Bronchial epithelial cell (primary cell): ENCODE data around the gene KCNG4. TPM values are rescaled to one million over a fixed set of nuclear protein-coding genes. Genes with fewer than 3 reads are reported as not detected.

ENCODE experiments used
- DNase-seq: peaks from one replicate; pipeline ENCODE4 v3.0.0-alpha.2; 2010; ENCODE audit warnings: low read depth
- FAIRE-seq: peaks from 2 replicates; lab custom pipeline; 2011; peaks lifted over from hg19 to GRCh38; lab: Jason Lieb, UNC
- H3K27me3 ChIP-seq: 2 replicates; pipeline ENCODE4 v1.5.1; 2011; ENCODE audit warnings: low read length; ENCODE audit not compliant: control insufficient read depth, insufficient read depth
- H3K36me3 ChIP-seq: 2 replicates; pipeline ENCODE4 v1.5.1; 2011; ENCODE audit warnings: low read length; ENCODE audit not compliant: control insufficient read depth, insufficient read depth
- H3K4me3 ChIP-seq: 2 replicates; pipeline ENCODE4 v1.5.1; 2011; ENCODE audit warnings: mild to moderate bottlenecking, low read depth, low read length, control low read depth
- total RNA-seq: library from RNA; depleted of rRNA; stranded (reverse); fragments of >200 nt; gene quantifications from 2 replicates; pipeline ENCODE4 v1.2.1, GENCODE V29; 2014
- TF ChIP-seq, protein P1 (sequence below): IDR thresholded peaks from 2 replicates; pipeline ENCODE4 v1.5.1; 2011; ENCODE audit warnings: mild to moderate bottlenecking, moderate library complexity, low read length, control low read depth, inconsistent platforms; ENCODE audit not compliant: insufficient read depth, severe bottlenecking

KCNG4 gene
- total RNA-seq, 1 donor from 2014 or later = not detected

DNA sequence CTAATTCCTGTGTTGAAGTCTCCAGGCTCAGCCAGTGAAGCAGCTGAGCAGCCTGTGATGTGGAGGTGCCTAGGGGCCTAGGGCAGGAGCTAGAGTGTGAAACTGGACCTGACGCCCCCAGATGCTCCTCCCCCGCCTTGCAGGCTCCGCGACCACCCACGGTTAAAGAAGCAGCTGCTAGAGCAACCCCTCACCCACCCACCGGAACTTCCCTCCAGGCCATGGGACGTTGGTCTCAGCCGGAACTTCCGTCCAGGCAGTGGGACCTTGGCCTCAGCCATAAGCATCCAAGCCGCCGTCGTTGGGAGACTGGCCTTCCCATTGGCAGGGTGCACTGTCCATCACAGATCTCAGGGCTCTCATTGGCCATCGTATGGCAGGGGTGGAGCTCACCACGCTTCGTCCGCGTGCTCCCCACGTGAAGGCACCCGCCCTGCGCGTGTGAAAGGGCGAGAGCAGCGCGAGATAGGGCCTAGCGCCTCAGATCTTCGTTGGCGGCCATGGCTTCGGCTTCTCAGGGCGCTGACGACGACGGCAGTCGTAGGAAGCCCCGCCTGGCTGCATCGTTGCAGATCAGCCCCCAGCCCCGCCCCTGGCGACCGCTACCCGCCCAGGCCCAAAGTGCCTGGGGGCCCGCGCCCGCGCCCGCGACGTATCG is 49.0 kb downstream of the KCNG4 start, which contains the start of gene ADAD2:
Gene ADAD2 (plus strand): TSS at position 427 of the 658 bp plus-strand sequence. CDS start 74 bp downstream, at position 501.
- no peaks in the 10 kb centered on the region for H3K27me3 ChIP-seq
- DNase-seq (no peak), FAIRE-seq (no peak)
- no peak within 1 kb of the TSS for H3K4me3 ChIP-seq
- no peaks in the 10 kb centered on the region for H3K36me3 ChIP-seq
- TF ChIP-seq, protein P1, sequence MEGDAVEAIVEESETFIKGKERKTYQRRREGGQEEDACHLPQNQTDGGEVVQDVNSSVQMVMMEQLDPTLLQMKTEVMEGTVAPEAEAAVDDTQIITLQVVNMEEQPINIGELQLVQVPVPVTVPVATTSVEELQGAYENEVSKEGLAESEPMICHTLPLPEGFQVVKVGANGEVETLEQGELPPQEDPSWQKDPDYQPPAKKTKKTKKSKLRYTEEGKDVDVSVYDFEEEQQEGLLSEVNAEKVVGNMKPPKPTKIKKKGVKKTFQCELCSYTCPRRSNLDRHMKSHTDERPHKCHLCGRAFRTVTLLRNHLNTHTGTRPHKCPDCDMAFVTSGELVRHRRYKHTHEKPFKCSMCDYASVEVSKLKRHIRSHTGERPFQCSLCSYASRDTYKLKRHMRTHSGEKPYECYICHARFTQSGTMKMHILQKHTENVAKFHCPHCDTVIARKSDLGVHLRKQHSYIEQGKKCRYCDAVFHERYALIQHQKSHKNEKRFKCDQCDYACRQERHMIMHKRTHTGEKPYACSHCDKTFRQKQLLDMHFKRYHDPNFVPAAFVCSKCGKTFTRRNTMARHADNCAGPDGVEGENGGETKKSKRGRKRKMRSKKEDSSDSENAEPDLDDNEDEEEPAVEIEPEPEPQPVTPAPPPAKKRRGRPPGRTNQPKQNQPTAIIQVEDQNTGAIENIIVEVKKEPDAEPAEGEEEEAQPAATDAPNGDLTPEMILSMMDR = no peak

DNA sequence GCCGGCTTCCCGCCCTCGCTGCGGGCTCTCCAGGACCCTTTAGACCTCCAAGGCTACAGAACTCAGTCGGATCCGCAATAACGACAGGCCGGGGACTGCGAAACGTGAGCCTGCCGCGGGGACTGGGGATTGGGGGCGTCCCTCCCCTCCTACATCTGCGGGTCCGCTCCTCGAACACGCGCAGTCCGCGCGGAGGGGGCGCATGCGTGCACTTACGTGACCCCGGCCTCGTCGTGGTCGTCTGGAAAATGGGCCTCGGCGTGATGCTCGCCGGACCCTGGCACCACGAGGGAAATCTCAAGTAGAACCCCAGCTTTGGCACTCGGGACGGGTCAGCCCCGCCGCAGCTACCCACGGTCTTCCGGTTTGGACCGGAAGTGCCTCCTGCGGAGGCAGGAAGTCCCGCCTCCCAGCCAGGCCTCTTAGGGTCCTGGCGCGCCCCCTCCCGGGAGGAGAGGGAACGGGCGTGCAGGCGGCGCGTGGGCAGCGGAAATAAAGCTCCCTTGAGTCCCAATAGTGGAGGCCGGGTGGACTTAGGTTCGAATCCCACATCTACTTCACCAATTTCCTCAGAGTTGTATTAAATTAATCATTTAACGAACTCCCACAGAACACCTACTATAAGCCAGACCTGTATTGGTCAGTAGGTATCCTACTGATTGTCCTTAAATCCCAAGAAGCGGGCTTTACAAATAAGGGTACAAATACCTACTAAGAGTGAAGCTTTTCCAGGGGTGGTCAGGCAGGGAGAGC is 53.0 kb downstream of the KCNG4 start, which contains the start of gene TAF1C:
Gene TAF1C (minus strand): TSS at position 373 of the 753 bp plus-strand sequence. CDS start 2,069 bp downstream, outside the sequence.
- peaks cover 11% of the 10 kb centered on the region for H3K36me3 ChIP-seq
- FAIRE-seq = no peak
- DNase-seq = peak; percentile 84
- TF ChIP-seq, protein P1 = peak; percentile 97
- H3K27me3 ChIP-seq = no peaks in the 10 kb centered on the region
- peak within 1 kb of the TSS; percentile 100 for H3K4me3 ChIP-seq

DNA sequence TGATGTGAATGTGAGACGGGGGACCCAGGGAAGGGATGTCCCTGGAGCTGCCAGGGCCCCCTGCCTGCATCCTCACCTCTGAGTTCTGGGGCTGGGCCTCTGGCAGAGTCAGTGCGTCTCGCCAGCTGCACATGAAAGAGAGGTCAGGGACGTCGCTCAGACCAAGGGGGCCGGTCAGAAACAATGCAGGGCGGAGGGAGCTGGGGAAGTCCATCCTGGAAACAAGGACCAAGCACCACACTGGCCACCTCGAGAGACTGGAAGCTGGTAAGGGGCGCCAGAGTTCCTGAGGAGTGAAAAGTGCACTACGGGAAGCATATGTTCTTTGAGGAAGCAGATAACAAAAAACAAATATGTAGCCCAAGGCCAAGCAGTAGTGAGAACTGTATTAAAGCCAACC is 55.0 kb downstream of the KCNG4 start:
- H3K36me3 ChIP-seq = peaks cover 17% of the 10 kb centered on the region
- no peak overlapping the region for H3K4me3 ChIP-seq
- FAIRE-seq (no peak), DNase-seq (no peak)
- TF ChIP-seq, protein P1 = no peak
- no peaks in the 10 kb centered on the region for H3K27me3 ChIP-seq

DNA sequence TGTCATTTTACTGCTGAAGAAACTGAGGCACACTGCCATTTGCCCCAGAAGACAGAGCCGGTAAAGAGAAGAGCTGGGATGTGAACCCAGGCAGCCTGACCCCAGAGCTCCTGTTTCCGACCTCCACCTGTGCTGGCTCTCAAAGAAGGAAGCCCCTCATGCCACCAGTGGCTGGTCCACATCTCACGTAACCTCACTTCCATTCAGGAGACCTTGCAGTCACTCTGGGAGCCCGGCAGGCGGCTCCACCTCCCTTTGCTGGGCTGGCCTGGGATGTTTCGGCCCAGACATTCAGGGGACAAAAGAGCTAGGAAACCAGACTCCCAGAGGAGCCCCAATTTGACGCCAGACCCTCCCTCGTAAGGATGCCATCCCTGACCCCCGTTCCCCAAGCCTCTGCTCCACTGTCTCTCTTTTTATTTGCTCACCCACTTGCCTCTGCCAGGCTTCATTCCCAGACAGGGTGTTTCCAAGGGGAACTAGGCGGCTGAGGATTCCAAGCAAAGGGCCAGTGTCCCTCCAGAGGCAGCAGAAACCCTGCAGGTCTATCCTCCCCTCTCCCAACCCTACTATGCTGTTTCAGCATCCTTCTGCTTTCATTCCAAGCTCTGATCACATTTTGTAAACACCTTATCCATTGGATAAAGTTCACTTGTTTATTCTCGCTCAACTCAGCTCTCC is 55.8 kb downstream of the KCNG4 start:
- DNase-seq = no peak
- H3K36me3 ChIP-seq = peaks cover 23% of the 10 kb centered on the region
- TF ChIP-seq, protein P1 = peak; percentile 31
- no peak for FAIRE-seq
- H3K4me3 ChIP-seq = no peak overlapping the region
- H3K27me3 ChIP-seq = no peaks in the 10 kb centered on the region

DNA sequence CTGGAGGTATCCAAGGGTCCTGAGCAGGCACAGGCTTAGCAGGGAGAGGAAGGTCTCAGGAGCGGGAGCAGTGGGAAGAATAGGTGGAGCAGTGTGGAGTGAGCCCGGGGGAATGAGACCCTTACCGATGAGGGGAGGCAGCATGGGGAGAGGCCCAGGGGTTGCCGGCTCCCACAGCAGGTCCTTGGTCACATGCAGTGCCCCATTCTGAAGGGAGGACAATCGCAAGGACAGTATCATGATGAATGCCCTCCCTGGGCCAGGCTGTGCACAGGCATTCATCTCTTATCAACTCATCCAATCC is 56.3 kb downstream of the KCNG4 start:
- no peak overlapping the region for H3K4me3 ChIP-seq
- FAIRE-seq (peak; percentile 7), DNase-seq (no peak)
- no peaks in the 10 kb centered on the region for H3K27me3 ChIP-seq
- peaks cover 23% of the 10 kb centered on the region for H3K36me3 ChIP-seq
- TF ChIP-seq, protein P1 = no peak
